HG03575 (cell line): Measurements from ENCODE around the gene MC5R.

ENCODE experiments used
- ATAC-seq: cut with Tn5 transposase; IDR thresholded peaks from one replicate; pipeline ENCODE4 v1.9.1; 2021; ENCODE audit not compliant: unreplicated experiment, insufficient number of reproducible peaks, low FRiP score; ENCODE audit errors: extremely low read depth

Gene MC5R

DNA sequence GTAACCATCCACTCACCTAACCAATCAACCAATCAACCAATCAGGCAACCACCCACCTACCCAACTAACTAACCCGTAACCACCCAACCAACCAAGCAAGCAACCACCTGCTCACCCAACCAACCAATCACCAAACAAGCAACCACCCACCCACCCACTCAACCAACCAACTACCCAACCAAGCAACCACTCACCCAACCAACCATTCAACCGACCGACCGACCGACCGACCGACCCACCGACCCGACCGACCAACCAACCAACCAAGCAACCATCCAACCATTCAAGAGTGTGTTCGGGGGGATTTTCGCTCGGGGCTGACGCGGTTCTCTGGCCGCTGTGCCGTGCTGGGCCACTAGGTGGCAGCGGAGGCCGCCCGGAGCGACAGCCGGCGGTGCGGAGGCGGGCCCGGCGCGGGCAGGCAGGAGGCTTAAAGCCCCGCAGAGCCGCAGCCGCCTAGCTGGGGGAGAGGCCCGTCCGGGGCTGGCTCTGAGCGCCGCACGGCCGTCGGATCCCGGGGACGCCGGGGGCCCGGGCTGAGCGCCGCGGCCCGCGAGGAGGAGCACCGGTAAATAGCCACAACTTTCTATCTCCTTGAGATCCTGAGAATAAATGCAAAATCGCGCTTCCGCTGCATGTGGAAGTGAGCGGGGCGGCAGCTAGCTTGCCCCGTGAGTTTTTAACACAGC, at the start of gene MC5R:
TSS of gene MC5R (plus strand) at position 443 of the 689 bp plus-strand sequence. CDS start 1,617 bp downstream, outside the sequence.
- no peak for ATAC-seq

DNA sequence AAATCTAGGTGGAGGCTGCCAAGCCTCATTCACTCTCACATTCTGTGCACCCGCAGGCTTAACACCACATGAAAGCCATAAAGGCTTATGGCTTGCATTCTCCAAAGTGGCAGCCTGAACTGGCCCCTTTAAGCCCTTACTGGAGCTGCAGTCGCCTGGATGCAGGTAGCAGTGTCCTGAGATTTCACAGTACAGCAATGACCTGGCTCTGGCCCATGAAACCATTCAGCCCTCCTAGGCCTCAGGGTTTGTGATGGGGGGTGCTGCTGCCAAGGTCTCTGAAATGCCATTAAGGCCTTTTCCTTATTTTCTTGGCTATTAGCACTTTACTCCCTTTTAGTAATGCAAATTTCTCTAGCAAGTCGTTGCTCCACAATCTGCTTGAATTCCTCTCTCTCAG, 48.9 kb upstream of the MC5R start:
- no peak for ATAC-seq

DNA sequence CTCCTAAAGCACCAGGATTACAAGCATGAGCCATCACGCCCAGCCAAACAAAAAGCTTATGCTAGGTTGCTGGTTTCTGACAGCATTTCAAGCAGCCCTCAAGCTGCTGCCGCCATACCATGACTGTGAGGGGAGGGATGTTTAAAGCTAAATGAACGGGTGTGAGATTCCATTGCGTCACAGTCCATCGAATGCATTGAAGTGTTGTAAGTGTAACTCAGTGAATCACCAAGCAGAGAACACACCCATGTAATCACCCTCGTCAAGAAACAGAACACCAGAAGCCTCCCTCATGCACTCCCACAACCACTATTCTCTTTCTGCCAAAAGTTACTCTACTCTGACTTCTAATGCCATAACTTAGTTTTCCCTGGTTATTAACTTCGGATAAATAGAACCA, 32.8 kb upstream of the MC5R start:
- no peak for ATAC-seq

DNA sequence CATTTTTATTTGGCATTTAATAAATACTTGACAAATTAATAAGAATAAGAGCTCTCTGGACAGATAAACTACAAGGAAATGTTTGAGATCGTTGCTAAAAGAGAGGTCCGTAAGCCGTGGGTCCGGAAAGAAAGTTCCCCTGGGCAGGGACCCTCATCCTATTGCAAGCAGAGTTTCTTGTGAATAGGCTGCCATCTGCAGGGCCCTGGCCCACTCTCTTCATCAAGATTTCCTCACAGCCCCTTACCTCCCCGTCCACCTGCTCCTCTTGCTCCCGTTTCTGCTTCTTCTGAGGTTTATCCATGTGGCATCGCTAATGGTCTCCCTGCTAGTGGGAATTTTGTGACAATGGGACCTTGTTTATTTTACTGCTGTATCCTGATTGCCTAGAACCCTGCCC, 30.1 kb upstream of the MC5R start:
- no peak for ATAC-seq

DNA sequence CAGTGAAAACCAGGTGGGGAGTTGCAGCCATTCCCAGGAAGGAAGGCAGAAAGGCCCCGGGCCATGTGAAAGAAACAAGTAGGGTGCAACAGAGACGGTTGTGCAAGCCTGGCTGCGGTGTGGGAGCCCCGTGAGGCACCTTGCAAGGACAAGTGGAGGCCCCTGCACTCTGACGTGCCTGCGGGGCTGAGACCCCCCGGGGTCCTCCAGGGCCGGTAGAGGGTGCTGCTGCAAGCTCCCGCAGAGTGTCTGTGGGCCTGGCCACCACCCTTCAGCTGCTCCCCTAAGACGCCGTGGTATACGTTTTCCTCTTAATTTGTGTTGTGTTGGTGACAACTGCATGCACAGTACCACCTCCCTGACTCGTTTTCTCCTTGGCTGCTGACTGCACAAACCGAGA, 27.4 kb upstream of the MC5R start:
- ATAC-seq = no peak

DNA sequence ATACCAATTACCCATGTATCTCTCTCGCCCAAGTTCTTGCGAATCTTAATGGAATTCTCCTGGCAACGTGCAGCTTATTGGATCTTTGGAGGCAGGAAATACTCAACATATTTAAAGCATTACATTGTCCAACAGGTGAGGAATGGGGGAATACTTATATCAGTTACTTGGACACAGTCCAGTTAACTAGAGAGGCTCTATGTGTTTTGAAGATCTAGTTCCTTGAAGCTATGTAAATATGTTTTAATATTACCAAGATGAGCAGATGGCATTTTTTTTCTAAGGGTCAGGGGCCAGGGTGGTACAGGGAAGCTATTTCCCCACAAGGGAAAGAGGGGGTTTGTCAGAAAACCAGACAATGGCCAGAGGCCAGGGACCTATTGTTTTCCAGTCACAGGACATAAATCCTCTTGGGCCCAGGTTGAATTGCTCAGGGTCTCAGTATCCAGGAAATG, 26.8 kb upstream of the MC5R start:
- no peak for ATAC-seq

DNA sequence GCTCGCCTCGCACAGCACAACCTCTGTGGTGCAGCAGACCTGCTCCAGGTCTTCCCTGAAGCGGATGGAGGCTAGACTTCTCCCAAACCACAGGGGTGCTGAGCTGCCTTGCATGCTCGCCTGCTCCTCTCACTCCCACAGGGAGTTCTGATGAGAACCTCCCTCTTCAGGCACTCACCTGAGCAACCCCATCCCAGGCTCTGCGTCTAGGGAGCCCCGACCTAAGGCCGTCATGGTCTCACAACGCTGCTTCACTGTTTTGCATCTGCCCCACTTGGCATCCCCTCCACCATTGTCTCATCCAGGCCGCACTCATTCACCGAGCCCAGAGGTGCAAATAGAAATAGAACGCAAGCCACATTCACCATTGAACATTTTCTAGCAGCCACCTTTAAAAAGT, 24.6 kb upstream of the MC5R start:
- ATAC-seq = no peak

DNA sequence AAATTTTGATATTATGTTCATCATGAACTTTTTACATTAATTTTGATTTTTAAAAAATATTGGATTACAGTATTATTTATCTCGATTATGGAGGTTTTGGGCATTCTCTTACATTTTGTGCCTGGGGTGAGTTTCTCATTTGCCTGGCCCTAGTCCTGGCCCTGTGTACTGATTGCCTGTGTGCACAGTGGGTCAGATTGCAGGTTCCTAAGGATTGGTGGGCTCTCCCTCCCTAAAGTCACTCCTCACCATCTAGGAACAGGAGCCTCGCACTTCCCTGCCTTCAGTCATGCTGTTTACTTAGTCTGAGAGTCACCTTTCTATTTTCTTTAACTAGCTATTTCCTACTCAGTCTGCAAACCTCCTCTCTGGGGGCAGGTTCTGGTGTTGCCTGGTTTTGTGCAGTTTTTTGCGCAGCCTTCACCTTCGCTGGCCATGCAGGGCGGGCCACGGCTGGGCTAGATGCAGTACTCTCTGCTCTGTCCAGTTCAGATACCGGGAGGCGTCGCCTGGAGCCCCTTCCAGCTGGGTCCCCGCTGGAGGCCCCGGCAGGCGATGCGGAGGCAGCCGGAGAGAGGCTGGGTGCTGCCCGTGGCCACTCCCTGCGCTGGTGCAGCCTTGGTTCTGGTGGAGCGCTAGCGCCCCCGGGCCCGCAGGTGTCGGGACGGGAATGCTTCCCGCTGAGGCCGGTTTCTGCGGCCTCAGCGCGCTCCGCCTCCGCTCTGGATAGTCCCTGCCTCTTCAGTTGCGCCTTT, 23.3 kb upstream of the MC5R start:
- no peak for ATAC-seq

DNA sequence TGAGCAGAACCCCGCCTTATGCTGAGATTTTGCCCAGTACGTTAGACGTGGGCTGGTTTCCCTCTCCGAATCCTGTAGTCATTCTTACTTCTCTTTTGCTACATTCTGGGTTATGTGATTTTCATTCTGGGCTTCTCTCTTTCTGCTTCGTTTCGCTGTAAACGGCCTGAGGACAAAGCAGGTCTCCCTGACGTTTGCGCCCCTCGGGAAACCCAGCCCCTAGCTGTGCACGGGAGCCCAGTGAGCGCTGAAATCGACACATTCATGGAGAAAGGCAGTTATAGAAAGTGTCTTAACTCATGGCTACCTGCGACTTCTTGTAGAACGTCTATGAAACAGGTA, 22.7 kb upstream of the MC5R start:
- ATAC-seq = no peak

DNA sequence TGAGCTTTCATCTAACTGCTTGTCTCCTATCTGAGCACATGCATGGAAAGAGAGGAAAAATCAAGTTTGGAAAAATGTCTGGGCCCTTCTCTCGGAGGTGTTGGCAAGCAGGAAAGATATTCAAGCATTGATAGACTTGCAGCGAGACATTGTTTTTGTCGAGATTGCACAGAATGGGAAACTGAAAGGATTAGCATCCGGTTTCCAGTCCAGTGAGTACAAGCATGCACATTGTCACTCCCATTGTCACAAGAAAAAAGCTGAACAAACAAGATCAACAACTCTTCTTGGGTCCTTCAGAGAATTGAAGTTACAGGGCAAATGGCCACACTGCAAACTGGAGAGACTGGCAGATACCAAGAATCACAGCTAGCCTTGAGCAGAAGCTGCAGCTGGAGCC, 19.6 kb upstream of the MC5R start:
- ATAC-seq = no peak

DNA sequence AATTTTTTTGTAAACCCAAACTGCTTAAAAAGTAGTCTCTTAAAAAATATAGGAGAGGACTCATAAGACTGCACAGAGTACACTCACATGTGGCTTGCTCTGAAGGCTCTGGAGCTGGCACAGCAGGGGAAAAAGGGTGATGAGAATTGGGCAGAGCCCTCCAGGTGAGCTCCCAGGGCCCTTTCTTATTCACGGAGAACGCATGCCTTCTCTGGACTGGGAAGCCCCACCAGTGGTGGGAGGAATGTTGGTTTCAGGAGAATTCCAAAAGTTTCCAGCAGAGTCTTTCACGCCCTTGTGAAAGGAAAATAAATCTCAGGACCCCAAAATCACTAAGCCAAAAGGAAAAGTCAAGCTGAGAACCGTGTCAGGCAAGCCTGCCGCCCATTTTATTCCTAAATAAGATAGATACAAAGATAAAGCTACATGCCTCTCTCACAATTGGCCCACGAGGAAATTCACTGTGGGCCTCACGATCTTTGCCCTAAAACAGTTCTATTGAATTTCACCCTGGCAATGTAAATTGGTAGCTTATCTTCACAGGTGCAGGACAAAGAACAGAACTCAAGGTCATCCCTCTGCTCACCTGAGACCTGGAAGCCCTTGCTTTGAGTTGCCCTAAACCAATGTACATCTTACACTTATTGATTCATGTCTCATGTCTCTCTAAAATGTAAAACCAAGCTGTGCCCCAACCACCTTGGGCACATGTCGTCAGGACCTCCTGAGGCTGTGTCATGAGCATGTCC, 15.5 kb upstream of the MC5R start:
- ATAC-seq = no peak

DNA sequence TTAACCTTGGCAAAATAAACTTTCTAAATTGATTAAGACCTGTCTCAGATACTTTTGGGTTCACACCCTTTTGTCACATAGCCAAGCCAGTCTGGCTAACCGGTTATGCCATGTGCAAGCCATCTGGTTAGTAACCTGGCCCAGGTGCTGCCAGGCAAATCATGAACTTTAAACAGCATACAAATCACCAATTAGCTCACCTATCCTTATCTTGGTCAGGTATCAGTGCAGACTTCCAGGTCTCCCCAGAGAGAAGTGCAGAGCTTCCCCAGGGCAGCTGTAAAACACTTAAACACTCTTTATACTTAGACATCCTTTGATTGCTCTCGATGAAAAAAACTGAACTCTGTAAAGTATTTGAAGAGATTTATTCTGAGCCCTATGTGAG, 14.9 kb upstream of the MC5R start:
- ATAC-seq = no peak

DNA sequence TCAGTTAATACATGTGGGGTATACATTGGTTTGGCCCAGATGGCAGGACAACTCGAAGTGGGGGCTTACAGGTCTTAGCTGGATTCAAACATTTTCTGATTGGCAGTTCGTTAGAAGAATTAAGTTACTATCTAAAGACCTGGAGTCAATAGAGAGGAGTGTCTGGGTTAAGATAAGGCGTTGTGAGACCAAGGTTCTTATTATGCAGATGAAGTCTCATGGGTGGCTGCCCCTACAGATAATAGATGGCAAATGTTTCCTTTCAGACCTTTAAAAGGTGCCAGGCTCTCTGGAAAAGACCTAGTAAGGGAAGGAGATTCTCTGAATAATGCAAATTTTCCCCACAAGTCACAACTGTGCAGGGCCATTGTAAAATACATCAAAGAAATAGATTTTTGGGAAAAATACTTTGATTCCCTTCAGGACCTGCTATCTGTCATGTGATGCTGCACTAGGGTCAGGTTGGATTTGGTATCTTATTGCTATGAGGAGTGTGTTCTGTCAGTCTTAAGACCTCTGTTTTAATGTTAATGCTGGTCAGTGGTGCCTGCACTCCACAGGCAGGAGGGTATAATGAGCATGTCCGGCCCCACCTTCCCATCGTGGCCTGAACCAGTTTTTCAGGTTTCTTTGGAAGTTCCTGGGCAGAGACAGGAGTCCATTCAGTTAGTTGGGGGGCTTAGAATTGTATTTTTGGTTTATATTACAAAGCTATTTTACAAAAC, 14.3 kb upstream of the MC5R start:
- ATAC-seq = no peak

DNA sequence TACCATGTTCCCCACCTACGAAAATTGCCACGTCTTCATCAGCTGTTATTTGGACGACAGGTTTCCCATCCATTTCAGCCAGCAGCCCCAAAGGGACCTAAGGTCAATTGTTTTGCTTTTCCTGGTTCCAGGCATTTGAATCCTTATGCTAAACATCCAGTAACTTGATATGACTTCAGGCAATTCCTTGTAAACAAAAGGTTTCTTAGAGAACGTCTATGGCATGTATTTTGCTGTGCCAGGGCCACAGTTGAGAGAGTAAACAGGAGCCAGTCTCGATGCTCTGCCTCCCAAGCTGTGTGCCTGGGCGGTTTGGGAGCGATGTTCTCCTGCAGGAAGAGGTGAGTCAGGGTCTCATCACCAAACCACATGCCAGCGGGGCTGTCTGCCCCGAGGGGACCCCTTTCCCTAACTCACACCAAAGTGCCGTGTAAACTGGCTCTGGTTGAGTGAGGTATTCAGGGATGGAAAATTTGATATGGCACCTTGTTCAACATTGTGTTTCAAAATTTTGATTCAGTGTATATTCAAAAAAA, 12.9 kb upstream of the MC5R start:
- ATAC-seq = no peak

DNA sequence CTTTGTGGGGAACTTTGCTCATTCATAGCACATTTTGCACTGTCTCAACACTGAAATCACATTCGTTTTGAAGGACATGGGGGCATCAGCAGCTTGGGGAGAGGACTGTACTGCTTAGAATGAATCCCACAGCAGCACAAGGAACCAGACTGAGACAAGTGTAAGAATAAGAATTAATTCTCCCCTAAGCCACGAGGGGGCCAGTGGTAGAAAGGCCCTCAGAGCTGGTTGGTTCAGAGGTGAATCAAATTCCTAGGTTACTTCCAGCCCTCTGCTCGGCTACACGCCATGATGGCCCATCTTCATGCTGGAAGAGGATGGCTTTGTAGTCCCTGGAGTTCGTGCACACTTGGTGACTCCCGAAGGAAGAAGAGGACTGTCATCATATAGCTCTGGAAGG, 12.0 kb upstream of the MC5R start:
- no peak for ATAC-seq

DNA sequence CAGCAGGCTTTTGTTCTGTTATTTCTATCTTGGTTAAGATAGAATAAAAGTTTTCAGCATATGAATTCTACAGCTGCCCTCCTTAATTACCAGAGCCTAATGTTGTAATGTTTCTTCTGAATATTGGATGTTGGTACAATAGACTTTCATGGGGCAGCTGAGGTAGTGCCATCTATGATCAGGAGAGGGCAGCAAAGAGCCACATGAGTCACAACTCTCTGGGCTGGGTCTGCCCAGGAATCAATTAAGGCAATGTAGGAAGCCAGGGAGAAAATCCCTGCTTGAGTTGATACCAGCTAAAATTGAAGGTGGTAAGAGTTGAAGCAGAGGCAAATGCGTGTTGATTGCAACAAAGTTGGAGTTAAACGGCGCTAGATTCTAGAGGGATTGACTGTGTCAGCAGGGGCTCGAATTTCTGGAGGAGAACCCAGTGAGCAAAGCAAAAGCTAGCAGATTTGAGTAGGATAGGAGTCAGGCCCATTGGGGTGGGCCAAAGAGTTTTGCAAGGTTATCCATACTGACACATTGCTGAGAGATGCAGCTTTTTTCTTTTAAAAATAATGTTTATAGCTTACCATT, 10.6 kb upstream of the MC5R start:
- no peak for ATAC-seq

DNA sequence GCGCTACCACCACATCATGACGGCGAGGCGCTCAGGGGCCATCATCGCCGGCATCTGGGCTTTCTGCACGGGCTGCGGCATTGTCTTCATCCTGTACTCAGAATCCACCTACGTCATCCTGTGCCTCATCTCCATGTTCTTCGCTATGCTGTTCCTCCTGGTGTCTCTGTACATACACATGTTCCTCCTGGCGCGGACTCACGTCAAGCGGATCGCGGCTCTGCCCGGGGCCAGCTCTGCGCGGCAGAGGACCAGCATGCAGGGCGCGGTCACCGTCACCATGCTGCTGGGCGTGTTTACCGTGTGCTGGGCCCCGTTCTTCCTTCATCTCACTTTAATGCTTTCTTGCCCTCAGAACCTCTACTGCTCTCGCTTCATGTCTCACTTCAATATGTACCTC, 2.3 kb downstream of the MC5R start:
- no peak for ATAC-seq

DNA sequence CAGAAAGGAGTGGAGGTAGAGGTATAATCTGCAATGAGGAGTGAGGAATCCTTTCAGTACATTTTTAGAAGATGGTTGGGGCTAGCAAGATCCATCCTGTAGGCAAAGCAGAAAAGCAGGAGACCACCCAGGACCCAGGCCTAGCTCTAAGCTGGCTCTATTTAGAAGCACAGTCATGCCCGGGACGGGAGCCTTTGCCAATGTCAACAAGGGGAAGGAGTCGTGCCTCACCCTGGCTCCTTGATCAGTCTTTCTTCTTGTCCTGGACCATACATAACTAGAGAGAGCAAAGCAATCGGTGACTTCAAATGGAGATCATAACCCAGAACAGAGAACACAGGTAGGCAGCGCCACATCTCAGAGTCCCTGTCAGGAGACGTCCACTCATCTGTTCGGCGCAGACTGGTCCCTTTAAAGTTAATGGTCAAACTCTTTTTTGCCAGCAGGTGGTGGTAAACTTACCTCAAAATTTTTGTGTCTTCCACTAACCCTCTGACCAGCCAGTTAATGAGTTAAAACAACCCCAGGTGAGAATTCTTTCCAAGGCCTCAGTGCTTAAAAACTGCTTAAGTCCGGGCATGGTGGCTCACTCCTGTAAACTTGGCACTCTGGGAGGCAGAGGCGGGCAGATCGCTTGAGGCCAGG, 8.0 kb downstream of the MC5R start:
- no peak for ATAC-seq
